NCI-H187 treated with DMSO at 0.1 percent for 48 hours (cell line): ENCODE data around the gene DIPK1A.
"Not testable (repeated sequence)": the region's sequence is repeated elsewhere in the genome, so short reads cannot be mapped to it uniquely, and the experiment has no call there.

ENCODE experiments used
- DNase-seq: peaks from one replicate; lab custom pipeline; 2025; lab: John Stamatoyannopoulos, UW

The DIPK1A gene

GRCh38 chr1:92980732-92981647, 19.7 kb upstream of the DIPK1A start:
- DNase-seq, result no peak

GRCh38 chr1:92975551-92976232, 14.4 kb upstream of the DIPK1A start:
- DNase-seq, result no peak

DNA sequence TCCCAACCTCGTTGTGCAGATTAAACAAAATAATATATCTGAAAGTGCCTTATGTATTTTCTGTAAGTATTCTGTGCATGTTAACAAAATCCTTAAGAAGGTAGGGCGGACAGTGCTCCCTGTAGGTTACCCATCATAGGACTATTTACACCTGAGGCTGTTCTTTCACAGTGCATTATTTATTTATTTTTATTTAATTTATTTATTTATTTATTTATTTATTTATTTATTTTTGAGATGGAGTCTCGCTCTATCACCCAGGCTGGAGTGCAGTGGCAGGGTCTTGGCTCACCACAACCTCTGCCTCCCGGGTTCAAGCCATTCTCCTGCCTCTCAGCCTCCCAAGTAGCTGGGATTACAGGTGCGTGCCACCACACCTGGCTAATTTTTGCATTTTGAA, 12.8 kb upstream of the DIPK1A start:
- DNase-seq, result not testable (repeated sequence)

DNA sequence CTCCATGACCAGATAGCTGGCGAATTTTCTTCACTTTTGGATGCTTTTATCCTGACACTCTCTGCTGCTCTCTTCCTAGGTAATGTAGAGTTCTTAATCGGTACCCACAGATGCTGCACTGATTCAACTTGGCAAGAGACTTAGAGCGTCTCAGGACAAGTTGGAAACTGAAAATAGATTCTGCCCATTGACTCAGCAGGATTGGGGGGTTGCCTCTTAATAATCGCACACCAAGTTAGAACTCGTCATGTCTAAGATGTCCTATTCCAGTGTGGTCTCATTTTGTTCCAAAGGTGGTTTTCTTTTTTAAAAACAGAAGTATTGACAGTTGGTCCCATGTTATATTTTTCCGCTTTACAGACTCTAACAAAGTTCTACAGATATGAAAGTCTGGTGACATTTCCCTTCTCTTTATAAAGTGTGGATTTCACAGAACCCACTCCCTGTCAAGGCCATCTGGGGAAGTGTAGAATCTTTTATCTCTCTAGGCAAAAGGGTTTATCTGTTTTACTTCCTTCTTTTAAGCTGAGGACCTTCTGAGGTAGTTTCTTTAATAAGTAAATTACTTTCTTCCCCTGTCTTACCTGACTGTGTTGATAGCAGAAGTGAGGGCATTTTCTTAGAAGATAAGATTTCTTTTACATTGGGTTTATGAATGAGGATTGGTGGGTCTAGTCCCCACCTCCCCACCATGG, 12.1 kb upstream of the DIPK1A start:
- no peak for DNase-seq

GRCh38 chr1:92972409-92973129, 11.3 kb upstream of the DIPK1A start:
- no peak for DNase-seq

DNA sequence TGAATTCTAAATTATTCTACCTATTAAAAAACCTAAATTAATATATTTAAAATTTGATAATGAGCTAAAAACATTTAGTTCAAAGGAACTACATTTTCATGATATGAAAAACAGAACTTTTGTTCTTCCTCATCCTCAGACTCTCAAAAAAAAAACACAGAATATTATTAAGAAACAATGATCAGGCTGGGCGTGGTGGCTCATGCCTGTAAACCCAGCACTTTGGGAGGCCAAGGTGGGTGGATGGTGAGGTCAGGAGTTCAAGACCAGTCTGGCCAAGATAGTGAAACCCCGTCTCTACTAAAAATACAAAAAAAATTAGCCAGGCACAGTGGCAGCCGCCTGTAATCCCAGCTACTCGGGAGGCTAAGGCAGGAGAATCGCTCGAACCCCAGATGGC, 10.7 kb upstream of the DIPK1A start:
- DNase-seq, result not testable (repeated sequence)

GRCh38 chr1:92970990-92971689, 9.9 kb upstream of the DIPK1A start:
- no peak for DNase-seq

- DNase-seq, result no peak
Measured at GRCh38 chr1:92969517-92969916, 8.3 kb upstream of the DIPK1A start.

DNA sequence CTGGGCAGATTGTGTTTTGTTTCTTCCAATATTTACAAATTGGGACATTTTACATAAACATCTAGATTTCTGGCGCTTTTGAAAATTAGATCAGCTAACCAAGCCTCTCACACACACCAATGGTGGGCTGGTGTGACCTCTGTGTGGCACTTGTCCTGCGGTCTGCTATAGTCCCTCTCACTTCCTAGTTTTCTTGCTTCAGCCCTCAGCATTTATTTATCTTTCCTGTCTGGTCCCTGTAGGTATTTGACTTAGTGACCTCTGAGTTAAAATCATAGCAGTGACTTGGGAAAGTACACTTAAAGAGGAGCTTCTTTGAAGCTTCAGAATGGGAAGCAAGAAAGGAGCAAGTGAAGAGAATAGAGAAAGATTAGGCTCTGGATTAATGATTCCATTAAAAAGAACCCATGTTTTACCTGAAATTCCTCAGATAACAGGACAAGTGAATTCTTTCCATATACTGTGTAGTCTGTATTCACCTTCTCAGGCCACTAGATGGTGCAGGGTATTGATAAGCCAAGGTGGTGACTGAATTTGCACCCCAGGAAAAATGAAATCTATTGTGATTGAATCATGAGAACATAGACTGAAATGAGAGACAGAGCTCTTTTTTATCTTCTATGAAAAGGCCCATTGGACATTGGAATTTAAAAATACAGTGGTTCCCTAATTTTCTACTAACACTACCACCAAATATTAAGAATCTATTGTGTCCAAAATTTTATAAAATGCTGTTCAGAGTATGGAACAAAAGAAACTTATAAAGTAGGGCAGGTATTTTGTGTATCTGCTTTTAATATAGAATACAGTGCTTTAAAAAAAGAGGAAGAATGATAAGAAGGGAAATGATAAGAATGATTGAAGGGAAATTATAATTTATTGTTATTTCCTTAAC, 7.1 kb upstream of the DIPK1A start:
- no peak for DNase-seq

DNA sequence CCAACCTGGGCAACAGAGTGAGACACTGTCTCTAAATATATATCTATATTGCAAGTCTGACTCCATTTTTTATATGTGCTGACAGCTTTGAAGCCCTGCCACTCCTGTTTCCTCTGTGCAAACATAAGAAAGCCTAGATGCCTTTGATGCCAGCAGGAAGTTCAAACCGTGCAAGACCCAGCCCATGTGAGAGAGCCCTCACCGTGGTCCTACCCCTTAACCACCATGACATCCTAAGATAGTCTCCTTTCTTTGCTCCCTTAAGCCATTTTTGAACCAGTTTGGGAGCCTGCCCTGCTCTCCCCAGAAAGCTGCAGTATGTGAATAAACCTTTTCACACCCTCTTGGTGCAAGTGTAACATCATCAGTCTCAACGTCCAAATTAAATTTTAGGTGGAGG, 3.7 kb upstream of the DIPK1A start:
- no peak for DNase-seq

- no peak for DNase-seq
Measured at GRCh38 chr1:92964316-92964715, 3.1 kb upstream of the DIPK1A start.

DNA sequence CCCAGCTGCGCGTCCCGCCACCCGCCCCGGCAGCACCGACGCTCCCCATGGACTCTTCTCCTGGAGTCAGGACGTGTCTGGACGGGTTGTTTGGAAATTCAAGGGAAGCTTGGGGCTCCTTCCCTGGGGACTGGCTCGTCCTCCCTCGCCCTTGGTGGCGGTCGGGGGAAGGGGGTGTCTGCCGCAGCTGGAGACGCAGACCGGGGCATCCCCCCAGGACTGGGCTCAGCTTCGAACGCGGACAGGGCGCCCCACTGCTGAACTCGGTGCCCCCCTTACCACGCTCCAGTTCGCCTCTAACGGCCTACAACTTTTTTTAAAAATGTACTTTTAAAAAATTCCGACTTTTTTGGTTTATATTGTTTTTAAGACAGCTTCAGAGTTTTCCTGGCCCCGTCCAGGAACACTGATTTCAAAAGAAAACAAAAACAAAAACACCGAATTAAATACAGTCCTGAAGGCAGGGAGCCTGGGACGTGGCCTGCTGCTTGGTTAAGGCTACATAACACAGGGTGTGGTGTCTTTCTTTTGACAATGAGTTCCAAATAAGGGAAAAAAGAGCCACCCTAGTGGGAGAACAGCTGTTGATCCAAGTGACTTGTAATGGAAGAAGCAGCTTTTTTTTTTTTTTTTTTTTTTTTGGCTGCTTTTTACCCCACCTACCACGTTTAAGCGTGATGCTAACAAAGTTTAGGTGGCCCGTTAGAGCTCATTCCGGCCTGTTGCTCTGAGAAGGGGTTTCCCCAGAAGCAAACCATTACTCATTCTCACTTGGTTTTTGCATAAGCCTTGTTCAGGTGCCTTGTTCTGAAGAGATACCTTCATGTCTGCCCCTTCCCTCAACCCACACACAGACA, 862 bp upstream of the DIPK1A start:
- no peak for DNase-seq

- DNase-seq, result no peak
Measured at GRCh38 chr1:92960395-92961130, 699 bp downstream of the DIPK1A start.

- no peak for DNase-seq
Measured at GRCh38 chr1:92958203-92958970, 2.9 kb downstream of the DIPK1A start.

GRCh38 chr1:92957030-92957734, 4.1 kb downstream of the DIPK1A start:
- no peak for DNase-seq

DNA sequence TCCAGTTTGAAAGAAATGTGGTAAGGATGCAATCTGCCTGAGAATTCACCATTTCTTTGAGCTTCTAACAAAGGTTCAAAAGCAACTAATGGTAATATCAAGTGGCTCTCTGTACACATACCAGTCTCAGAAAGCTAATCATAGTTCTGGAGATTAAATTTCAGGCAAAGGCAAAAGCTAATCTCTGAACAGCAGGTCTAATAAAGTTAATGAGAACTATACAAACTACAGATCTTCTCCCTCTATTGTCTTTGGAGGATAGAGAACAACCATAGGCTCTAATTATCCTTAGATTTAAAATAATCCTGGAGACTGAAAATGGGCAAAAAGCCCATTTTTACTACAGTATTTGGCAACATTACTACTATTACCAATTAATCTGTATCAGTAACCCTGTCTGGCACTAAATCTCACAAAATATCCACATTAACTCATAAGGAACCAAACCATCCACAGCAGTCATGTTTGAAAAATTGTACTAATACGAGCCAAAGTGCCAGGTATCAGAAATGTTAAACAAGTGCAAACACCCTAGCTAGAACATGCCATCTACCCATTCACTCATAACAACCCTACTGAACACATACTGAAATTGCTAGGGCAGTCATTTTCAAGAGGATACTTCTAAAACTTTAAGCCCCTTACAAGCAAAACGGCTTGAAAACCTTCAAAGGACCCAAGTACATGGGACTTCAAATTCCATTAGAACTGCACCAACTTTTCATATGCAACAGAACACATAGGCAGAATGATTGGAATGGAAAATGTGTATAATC, 4.8 kb downstream of the DIPK1A start:
- DNase-seq, result no peak

- no peak for DNase-seq
Measured at GRCh38 chr1:92953491-92953890, 7.8 kb downstream of the DIPK1A start.
